ENCODE results near the gene TEKTIP1. TPM values are rescaled to one million over a fixed set of nuclear protein-coding genes. Genes with fewer than 3 reads are reported as not detected.

Gene TEKTIP1
- polyA plus RNA-seq, 1 donor from 2014 or later: not detected

GRCh38 chr19:3522421-3523360, 16.3 kb upstream of the TEKTIP1 start:
- H4K20me1 ChIP-seq (ENCODE audit: insufficient read depth): peaks cover 8% of the 10 kb centered on the region
- no peaks in the 10 kb centered on the region for H3K9me3 ChIP-seq (ENCODE audit: low read length)
- H3K4me3 ChIP-seq (ENCODE audit: low read length): no peak overlapping the region
- H3F3A ChIP-seq (ENCODE audit: insufficient read depth, low read length, poor library complexity, severe bottlenecking): no peaks in the 10 kb centered on the region
- H3K27me3 ChIP-seq (ENCODE audit: insufficient read depth, low read depth, low read length): no peaks in the 10 kb centered on the region
- no peak overlapping the region for H3K27ac ChIP-seq (ENCODE audit: low read length)
- TF ChIP-seq EP300 (conservative IDR thresholded peaks at IDR 0.05; ENCODE audit: poor library complexity, severe bottlenecking) (no peak), POLR2AphosphoS5 (IDR thresholded peaks at IDR 0.05) (no peak), RAD21 (conservative IDR thresholded peaks at IDR 0.05) (no peak), MXI1 (conservative IDR thresholded peaks at IDR 0.05; ENCODE audit: poor library complexity, severe bottlenecking) (no peak), EZH2 (IDR thresholded peaks at IDR 0.05; ENCODE audit: borderline replicate concordance, insufficient read depth, low read length, poor library complexity, severe bottlenecking) (no peak), TAF1 (IDR thresholded peaks at IDR 0.05; ENCODE audit: low read depth) (no peak), SMC3 (conservative IDR thresholded peaks at IDR 0.05; ENCODE audit: poor library complexity) (no peak)
- TF ChIP-seq, protein P1, sequence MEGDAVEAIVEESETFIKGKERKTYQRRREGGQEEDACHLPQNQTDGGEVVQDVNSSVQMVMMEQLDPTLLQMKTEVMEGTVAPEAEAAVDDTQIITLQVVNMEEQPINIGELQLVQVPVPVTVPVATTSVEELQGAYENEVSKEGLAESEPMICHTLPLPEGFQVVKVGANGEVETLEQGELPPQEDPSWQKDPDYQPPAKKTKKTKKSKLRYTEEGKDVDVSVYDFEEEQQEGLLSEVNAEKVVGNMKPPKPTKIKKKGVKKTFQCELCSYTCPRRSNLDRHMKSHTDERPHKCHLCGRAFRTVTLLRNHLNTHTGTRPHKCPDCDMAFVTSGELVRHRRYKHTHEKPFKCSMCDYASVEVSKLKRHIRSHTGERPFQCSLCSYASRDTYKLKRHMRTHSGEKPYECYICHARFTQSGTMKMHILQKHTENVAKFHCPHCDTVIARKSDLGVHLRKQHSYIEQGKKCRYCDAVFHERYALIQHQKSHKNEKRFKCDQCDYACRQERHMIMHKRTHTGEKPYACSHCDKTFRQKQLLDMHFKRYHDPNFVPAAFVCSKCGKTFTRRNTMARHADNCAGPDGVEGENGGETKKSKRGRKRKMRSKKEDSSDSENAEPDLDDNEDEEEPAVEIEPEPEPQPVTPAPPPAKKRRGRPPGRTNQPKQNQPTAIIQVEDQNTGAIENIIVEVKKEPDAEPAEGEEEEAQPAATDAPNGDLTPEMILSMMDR (IDR thresholded peaks at IDR 0.05; ENCODE audit: poor library complexity, severe bottlenecking): no peak
- TF ChIP-seq, protein P2, sequence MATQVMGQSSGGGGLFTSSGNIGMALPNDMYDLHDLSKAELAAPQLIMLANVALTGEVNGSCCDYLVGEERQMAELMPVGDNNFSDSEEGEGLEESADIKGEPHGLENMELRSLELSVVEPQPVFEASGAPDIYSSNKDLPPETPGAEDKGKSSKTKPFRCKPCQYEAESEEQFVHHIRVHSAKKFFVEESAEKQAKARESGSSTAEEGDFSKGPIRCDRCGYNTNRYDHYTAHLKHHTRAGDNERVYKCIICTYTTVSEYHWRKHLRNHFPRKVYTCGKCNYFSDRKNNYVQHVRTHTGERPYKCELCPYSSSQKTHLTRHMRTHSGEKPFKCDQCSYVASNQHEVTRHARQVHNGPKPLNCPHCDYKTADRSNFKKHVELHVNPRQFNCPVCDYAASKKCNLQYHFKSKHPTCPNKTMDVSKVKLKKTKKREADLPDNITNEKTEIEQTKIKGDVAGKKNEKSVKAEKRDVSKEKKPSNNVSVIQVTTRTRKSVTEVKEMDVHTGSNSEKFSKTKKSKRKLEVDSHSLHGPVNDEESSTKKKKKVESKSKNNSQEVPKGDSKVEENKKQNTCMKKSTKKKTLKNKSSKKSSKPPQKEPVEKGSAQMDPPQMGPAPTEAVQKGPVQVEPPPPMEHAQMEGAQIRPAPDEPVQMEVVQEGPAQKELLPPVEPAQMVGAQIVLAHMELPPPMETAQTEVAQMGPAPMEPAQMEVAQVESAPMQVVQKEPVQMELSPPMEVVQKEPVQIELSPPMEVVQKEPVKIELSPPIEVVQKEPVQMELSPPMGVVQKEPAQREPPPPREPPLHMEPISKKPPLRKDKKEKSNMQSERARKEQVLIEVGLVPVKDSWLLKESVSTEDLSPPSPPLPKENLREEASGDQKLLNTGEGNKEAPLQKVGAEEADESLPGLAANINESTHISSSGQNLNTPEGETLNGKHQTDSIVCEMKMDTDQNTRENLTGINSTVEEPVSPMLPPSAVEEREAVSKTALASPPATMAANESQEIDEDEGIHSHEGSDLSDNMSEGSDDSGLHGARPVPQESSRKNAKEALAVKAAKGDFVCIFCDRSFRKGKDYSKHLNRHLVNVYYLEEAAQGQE (IDR thresholded peaks at IDR 0.05; ENCODE audit: borderline replicate concordance): no peak
- no peak overlapping the region for H2AFZ ChIP-seq (ENCODE audit: low read depth, low read length)
- peaks cover 4% of the 10 kb centered on the region for H3K36me3 ChIP-seq (ENCODE audit: insufficient read depth, low read length)
- H3K9me2 ChIP-seq (ENCODE audit: insufficient read depth, low read length): no peaks in the 10 kb centered on the region
- H3K79me2 ChIP-seq (replicated peaks; ENCODE audit: insufficient read depth, low read length): peaks cover 22% of the 10 kb centered on the region
- H3K9ac ChIP-seq (ENCODE audit: low read length): no peak overlapping the region
- no peak overlapping the region for H3K4me2 ChIP-seq (ENCODE audit: low read length)

DNA sequence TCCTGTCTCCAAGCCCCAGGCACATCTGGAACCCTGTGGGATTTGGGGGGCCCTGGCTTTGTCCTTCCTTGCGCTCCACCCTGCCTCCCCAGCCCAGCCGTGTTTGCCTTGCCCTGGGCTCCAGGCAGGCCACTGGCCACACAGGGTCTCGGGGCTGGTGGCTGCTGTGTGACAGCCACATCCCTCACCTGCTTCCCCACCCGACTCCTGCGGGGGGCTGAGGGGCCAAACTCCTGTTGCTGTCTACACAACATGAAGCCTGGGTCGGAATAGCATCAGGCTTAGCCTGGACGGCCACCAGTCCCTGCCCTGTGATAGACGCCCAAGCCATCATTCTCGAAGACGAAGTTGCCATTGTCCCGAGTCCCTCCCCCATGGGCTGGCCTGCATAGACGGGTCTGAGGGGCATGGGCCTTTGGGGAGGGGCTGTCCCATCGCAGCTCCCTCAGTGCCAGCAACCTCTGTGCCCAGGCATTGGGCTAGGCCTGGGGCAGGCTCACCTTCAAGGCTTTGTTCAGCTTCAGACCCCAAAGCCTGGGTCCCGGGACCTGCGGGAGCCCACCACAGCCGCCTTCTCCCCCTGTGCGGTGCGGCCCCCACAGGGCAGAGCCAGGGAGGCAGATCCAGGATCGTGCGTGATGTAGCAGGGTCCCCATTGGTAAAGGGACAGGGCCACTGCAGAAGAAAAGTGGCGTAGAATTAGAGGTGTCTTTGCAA, 15.5 kb upstream of the TEKTIP1 start:
- H4K20me1 ChIP-seq (ENCODE audit: insufficient read depth): peaks cover 5% of the 10 kb centered on the region

More for the DNA sequence above, 15.5 kb upstream of the TEKTIP1 start:
- no peak overlapping the region for H3K4me2 ChIP-seq (ENCODE audit: low read length)
- H3F3A ChIP-seq (ENCODE audit: insufficient read depth, low read length, poor library complexity, severe bottlenecking): no peaks in the 10 kb centered on the region
- no peaks in the 10 kb centered on the region for H3K9me2 ChIP-seq (ENCODE audit: insufficient read depth, low read length)
- H3K79me2 ChIP-seq (replicated peaks; ENCODE audit: insufficient read depth, low read length): peaks cover 15% of the 10 kb centered on the region
- H3K36me3 ChIP-seq (ENCODE audit: insufficient read depth, low read length): peaks cover 4% of the 10 kb centered on the region
- no peak overlapping the region for H3K4me3 ChIP-seq (ENCODE audit: low read length)
- no peak overlapping the region for H3K27ac ChIP-seq (ENCODE audit: low read length)
- no peak overlapping the region for H3K9ac ChIP-seq (ENCODE audit: low read length)
- H3K9me3 ChIP-seq (ENCODE audit: low read length): no peaks in the 10 kb centered on the region
- H3K27me3 ChIP-seq (ENCODE audit: insufficient read depth, low read depth, low read length): no peaks in the 10 kb centered on the region
- no peak for TF ChIP-seq TAF1 (IDR thresholded peaks at IDR 0.05; ENCODE audit: low read depth)
- TF ChIP-seq EP300 (conservative IDR thresholded peaks at IDR 0.05; ENCODE audit: poor library complexity, severe bottlenecking): no peak
- no peak for TF ChIP-seq POLR2AphosphoS5 (IDR thresholded peaks at IDR 0.05)
- TF ChIP-seq, protein P2 (IDR thresholded peaks at IDR 0.05; ENCODE audit: borderline replicate concordance): no peak
- TF ChIP-seq SMC3 (conservative IDR thresholded peaks at IDR 0.05; ENCODE audit: poor library complexity): no peak
- no peak for TF ChIP-seq RAD21 (conservative IDR thresholded peaks at IDR 0.05)
- no peak for TF ChIP-seq MXI1 (conservative IDR thresholded peaks at IDR 0.05; ENCODE audit: poor library complexity, severe bottlenecking)
- TF ChIP-seq, protein P1 (IDR thresholded peaks at IDR 0.05; ENCODE audit: poor library complexity, severe bottlenecking): no peak
- no peak for TF ChIP-seq EZH2 (IDR thresholded peaks at IDR 0.05; ENCODE audit: borderline replicate concordance, insufficient read depth, low read length, poor library complexity, severe bottlenecking)
- H2AFZ ChIP-seq (ENCODE audit: low read depth, low read length): no peak overlapping the region

Measured in neural cell (in vitro differentiated cells).